Measurements from ENCODE around the gene NIPBL.
"Not testable (repeated sequence)": the region's sequence is repeated elsewhere in the genome, so short reads cannot be mapped to it uniquely, and the experiment has no call there.

The NIPBL gene

DNA sequence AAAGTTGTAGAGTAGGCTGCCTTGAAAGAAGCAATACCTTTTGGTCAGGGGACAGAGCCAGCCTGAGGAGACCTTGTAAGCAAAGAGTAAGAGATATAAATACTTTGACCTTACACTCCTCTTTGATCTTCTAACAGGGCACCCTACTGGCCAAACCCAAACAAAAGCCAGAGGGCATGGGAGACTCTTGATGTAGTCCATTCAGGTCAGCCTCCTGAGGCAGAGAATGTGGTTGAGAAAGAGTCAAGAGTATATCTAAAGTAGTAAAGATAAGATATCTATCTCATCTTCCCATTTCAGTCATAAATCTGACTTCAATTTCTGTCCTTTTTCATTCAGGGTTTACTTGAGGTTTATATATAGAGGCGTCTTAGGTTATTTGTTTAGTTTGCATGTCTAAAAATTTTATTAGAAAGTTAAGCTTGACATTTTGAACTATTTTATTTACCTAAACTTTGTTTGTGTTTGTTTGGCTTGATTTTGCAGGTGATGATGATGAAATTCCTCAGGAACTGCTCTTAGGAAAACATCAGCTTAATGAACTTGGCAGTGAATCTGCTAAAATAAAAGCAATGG lies 125.7 kb downstream of the NIPBL start:
- no peak for DNase-seq (ENCODE audit: low read depth)
- Histone ChIP-seq H3K27me3 (replicated peaks; ENCODE audit: control insufficient read depth, insufficient read depth, low read length) (no peaks in the 10 kb centered on the region), H3K4me3 (ENCODE audit: low read length) (no peak overlapping the region), H3K4me1 (ENCODE audit: control insufficient read depth, insufficient read depth, low read length) (no peaks in the 10 kb centered on the region), H3K9me3 (ENCODE audit: control insufficient read depth, low read length) (no peaks in the 10 kb centered on the region), H3K9ac (ENCODE audit: low read length) (no peak overlapping the region), H3K36me3 (ENCODE audit: control insufficient read depth, insufficient read depth, low read length, severe bottlenecking) (peaks cover 73% of the 10 kb centered on the region)

- H3K4me1 ChIP-seq (ENCODE audit: control insufficient read depth, insufficient read depth, low read length) = no peaks in the 10 kb centered on the region
- DNase-seq (ENCODE audit: low read depth) = peak; percentile 63
- no peak overlapping the region for H3K4me3 ChIP-seq (ENCODE audit: low read length)
- peaks cover 78% of the 10 kb centered on the region for H3K36me3 ChIP-seq (ENCODE audit: control insufficient read depth, insufficient read depth, low read length, severe bottlenecking)
- no peak overlapping the region for H3K9ac ChIP-seq (ENCODE audit: low read length)
- H3K27me3 ChIP-seq (replicated peaks; ENCODE audit: control insufficient read depth, insufficient read depth, low read length) = no peaks in the 10 kb centered on the region
- no peaks in the 10 kb centered on the region for H3K9me3 ChIP-seq (ENCODE audit: control insufficient read depth, low read length)
These were observed 128.7 kb downstream of the NIPBL start for GRCh38 chr5:37005252-37005651.

DNA sequence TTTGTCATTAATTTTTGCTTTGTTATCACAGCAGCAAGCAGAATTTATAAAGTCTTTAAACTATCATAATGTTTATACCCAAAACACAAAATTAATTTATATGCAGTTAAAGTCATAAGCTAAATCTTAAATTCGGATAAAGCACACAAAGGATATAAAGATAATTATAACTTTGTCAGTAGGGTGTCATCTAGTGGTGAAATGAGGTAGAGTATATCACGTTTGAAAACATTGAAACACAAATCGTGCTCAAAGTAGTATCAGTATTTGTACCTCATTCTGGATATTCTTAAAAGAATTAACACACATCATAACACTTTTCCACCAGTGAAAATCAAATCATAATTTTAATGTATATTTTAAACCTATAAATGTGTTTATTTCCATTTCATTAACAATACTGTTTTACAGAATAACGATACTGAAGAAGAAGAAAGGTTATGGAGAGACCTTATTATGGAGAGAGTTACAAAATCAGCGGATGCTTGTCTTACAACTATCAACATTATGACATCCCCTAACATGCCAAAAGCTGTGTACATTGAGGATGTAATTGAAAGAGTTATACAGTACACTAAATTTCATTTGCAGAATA lies 129.5 kb downstream of the NIPBL start:
- H3K9ac ChIP-seq (ENCODE audit: low read length) = no peak overlapping the region
- H3K4me3 ChIP-seq (ENCODE audit: low read length) = no peak overlapping the region
- H3K4me1 ChIP-seq (ENCODE audit: control insufficient read depth, insufficient read depth, low read length) = no peaks in the 10 kb centered on the region
- no peaks in the 10 kb centered on the region for H3K27me3 ChIP-seq (replicated peaks; ENCODE audit: control insufficient read depth, insufficient read depth, low read length)
- peaks cover 77% of the 10 kb centered on the region for H3K36me3 ChIP-seq (ENCODE audit: control insufficient read depth, insufficient read depth, low read length, severe bottlenecking)
- DNase-seq (ENCODE audit: low read depth) = peak; percentile 65
- no peaks in the 10 kb centered on the region for H3K9me3 ChIP-seq (ENCODE audit: control insufficient read depth, low read length)

DNA sequence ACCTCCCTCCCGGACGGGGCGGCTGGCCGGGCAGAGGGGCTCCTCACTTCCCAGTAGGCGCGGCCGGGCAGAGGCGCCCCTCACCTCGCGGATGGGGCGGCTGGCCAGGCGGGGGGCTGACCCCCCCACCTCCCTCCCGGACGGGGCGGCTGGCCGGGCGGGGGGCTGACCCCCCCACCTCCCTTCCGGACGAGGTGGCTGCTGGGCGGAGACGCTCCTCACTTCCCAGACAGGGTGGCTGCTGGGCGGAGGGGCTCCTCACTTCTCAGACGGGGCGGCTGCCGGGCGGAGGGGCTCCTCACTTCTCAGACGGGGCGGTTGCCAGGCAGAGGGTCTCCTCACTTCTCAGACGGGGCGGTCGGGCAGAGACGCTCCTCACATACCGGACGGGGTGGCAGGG lies 136.6 kb downstream of the NIPBL start:
- Histone ChIP-seq H3K4me1 (ENCODE audit: control insufficient read depth, insufficient read depth, low read length) (peaks cover 10% of the 10 kb centered on the region), H3K36me3 (ENCODE audit: control insufficient read depth, insufficient read depth, low read length, severe bottlenecking) (peaks cover 64% of the 10 kb centered on the region)

GRCh38 chr5:37014321-37014720 lies 137.8 kb downstream of the NIPBL start:
- Histone ChIP-seq H3K9me3 (ENCODE audit: control insufficient read depth, low read length) (no peaks in the 10 kb centered on the region), H3K4me1 (ENCODE audit: control insufficient read depth, insufficient read depth, low read length) (peaks cover 10% of the 10 kb centered on the region), H3K27me3 (replicated peaks; ENCODE audit: control insufficient read depth, insufficient read depth, low read length) (no peaks in the 10 kb centered on the region), H3K36me3 (ENCODE audit: control insufficient read depth, insufficient read depth, low read length, severe bottlenecking) (peaks cover 62% of the 10 kb centered on the region), H3K4me3 (ENCODE audit: low read length) (no peak overlapping the region), H3K9ac (ENCODE audit: low read length) (no peak overlapping the region)
- no peak for DNase-seq (ENCODE audit: low read depth)

More for the DNA sequence above, 136.6 kb downstream of the NIPBL start:
- H3K9me3 ChIP-seq (ENCODE audit: control insufficient read depth, low read length); H3K27me3 ChIP-seq (replicated peaks; ENCODE audit: control insufficient read depth, insufficient read depth, low read length); H3K9ac ChIP-seq (ENCODE audit: low read length); DNase-seq (ENCODE audit: low read depth); H3K4me3 ChIP-seq (ENCODE audit: low read length): not testable (repeated sequence)

DNA sequence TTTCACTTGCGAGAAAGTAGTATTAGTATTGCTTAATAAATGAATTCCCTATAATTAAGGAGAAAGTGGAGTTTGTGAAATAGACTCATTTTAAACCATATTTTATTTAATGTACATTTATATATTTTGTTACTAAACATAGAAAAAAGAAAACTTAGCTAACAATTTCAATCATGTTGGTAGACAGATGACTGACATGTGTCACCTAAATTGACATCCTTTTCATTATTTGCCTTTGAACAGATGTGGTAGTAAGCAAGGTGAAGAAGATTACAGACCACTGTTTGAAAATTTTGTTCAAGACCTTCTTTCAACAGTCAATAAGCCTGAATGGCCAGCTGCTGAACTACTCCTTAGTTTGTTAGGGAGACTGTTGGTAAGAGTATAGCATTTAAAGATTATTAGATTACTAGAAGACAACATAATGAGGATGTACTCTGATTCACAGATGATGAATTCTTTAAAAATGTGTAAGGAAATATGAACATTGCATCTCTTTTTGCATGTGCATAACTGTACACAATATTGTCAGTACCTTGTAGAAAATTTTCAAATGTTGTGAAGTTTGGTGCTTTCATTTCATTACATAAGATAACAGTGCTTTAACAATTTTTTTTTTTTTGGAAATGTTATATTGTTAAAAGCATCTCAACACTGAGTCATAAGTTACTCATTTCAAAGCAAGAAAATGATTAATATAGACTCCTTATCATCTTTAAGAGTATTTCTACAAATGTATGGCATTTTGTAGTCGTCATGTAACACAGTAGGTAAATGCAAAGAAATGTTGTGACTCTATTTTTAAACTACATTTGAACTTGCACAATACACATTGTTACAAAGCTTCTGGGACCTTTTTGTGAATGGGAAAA lies 139.5 kb downstream of the NIPBL start:
- Histone ChIP-seq H3K9ac (ENCODE audit: low read length) (no peak overlapping the region), H3K9me3 (ENCODE audit: control insufficient read depth, low read length) (no peaks in the 10 kb centered on the region), H3K36me3 (ENCODE audit: control insufficient read depth, insufficient read depth, low read length, severe bottlenecking) (peaks cover 63% of the 10 kb centered on the region), H3K4me1 (ENCODE audit: control insufficient read depth, insufficient read depth, low read length) (peaks cover 10% of the 10 kb centered on the region), H3K27me3 (replicated peaks; ENCODE audit: control insufficient read depth, insufficient read depth, low read length) (no peaks in the 10 kb centered on the region), H3K4me3 (ENCODE audit: low read length) (no peak overlapping the region)
- peak; percentile 23 for DNase-seq (ENCODE audit: low read depth)

DNA sequence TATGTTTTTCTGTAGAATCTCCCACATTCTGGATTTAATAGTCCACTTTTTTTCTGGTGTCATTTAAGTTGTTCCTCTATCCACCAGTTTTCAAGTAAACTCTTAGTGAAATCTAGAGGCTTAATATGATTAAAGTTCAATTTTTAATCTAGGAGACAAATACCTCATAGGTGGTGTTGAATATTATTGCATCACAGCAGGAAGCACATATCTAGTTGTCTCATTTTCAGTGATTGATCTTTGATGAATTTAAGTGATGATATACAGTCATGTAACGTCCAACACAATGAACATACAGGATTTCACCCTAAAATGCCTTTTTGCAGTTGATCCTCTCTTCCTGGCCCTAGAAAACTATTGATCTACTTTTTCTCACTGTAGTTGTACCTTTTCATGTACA lies 152.3 kb downstream of the NIPBL start:
- no peaks in the 10 kb centered on the region for H3K27me3 ChIP-seq (replicated peaks; ENCODE audit: control insufficient read depth, insufficient read depth, low read length)
- no peak for DNase-seq (ENCODE audit: low read depth)
- H3K4me1 ChIP-seq (ENCODE audit: control insufficient read depth, insufficient read depth, low read length) = peaks cover 9% of the 10 kb centered on the region
- peaks cover 86% of the 10 kb centered on the region for H3K36me3 ChIP-seq (ENCODE audit: control insufficient read depth, insufficient read depth, low read length, severe bottlenecking)
- H3K4me3 ChIP-seq (ENCODE audit: low read length) = no peak overlapping the region
- H3K9ac ChIP-seq (ENCODE audit: low read length) = no peak overlapping the region
- no peaks in the 10 kb centered on the region for H3K9me3 ChIP-seq (ENCODE audit: control insufficient read depth, low read length)

DNA sequence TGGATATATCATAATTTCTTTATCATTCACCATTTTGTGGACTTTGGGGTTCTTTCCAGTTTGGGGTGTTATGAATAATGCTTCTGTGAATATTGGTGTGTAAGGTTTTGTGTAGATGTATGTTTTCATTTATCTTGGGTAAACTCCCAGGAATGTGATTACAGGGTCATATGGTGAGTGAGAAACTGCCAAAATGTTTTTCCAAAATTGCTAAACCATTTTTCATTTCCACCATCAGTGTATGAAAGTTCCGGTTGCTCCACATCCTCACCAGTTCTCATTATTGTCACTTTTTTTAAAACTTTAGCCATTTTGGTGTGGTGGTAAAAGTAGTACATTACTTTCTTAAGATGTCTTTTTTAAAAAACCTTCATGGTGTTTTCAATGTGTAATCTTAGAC lies 152.9 kb downstream of the NIPBL start:
- Histone ChIP-seq H3K9ac (ENCODE audit: low read length) (no peak overlapping the region), H3K9me3 (ENCODE audit: control insufficient read depth, low read length) (no peaks in the 10 kb centered on the region), H3K4me1 (ENCODE audit: control insufficient read depth, insufficient read depth, low read length) (peaks cover 9% of the 10 kb centered on the region), H3K27me3 (replicated peaks; ENCODE audit: control insufficient read depth, insufficient read depth, low read length) (no peaks in the 10 kb centered on the region), H3K36me3 (ENCODE audit: control insufficient read depth, insufficient read depth, low read length, severe bottlenecking) (peaks cover 85% of the 10 kb centered on the region), H3K4me3 (ENCODE audit: low read length) (no peak overlapping the region)
- DNase-seq (ENCODE audit: low read depth) = peak; percentile 2

- no peak overlapping the region for H3K9ac ChIP-seq (ENCODE audit: low read length)
- H3K27me3 ChIP-seq (replicated peaks; ENCODE audit: control insufficient read depth, insufficient read depth, low read length) = no peaks in the 10 kb centered on the region
- no peak for DNase-seq (ENCODE audit: low read depth)
- H3K9me3 ChIP-seq (ENCODE audit: control insufficient read depth, low read length) = no peaks in the 10 kb centered on the region
- H3K36me3 ChIP-seq (ENCODE audit: control insufficient read depth, insufficient read depth, low read length, severe bottlenecking) = peaks cover 58% of the 10 kb centered on the region
- H3K4me3 ChIP-seq (ENCODE audit: low read length) = no peak overlapping the region
- H3K4me1 ChIP-seq (ENCODE audit: control insufficient read depth, insufficient read depth, low read length) = no peaks in the 10 kb centered on the region
These were observed 158.4 kb downstream of the NIPBL start for GRCh38 chr5:37034955-37035354.

- Histone ChIP-seq H3K9ac (ENCODE audit: low read length) (no peak overlapping the region), H3K36me3 (ENCODE audit: control insufficient read depth, insufficient read depth, low read length, severe bottlenecking) (peaks cover 43% of the 10 kb centered on the region), H3K4me3 (ENCODE audit: low read length) (no peak overlapping the region), H3K27me3 (replicated peaks; ENCODE audit: control insufficient read depth, insufficient read depth, low read length) (no peaks in the 10 kb centered on the region), H3K4me1 (ENCODE audit: control insufficient read depth, insufficient read depth, low read length) (no peaks in the 10 kb centered on the region), H3K9me3 (ENCODE audit: control insufficient read depth, low read length) (no peaks in the 10 kb centered on the region)
- no peak for DNase-seq (ENCODE audit: low read depth)
These were observed 161.3 kb downstream of the NIPBL start for GRCh38 chr5:37037840-37038239.

DNA sequence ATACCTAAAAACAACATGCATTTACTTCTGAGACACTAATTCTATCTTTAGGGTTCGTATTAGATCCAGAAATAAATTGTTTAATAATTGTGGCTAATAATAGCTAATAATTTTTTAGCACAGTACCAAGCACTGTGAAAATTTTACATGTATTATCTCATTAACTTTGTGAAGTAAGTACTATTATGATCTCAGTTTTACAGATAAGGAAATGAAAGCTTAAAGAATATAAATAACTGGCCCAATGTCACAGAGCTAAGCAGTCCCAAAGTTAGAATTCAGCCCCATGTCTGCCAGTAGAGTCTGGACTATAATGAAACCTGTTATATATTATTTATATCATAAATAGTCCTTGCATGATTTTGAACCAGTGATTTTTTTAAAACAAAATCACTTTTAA lies 163.3 kb downstream of the NIPBL start:
- H3K9ac ChIP-seq (ENCODE audit: low read length) = no peak overlapping the region
- H3K9me3 ChIP-seq (ENCODE audit: control insufficient read depth, low read length) = no peaks in the 10 kb centered on the region
- DNase-seq (ENCODE audit: low read depth) = no peak
- peaks cover 40% of the 10 kb centered on the region for H3K36me3 ChIP-seq (ENCODE audit: control insufficient read depth, insufficient read depth, low read length, severe bottlenecking)
- H3K4me3 ChIP-seq (ENCODE audit: low read length) = no peak overlapping the region
- no peaks in the 10 kb centered on the region for H3K27me3 ChIP-seq (replicated peaks; ENCODE audit: control insufficient read depth, insufficient read depth, low read length)
- no peaks in the 10 kb centered on the region for H3K4me1 ChIP-seq (ENCODE audit: control insufficient read depth, insufficient read depth, low read length)
